HG02970 (cell line): ENCODE results near the gene VPS11.

Experiments used
- ATAC-seq: cut with Tn5 transposase; IDR thresholded peaks from one replicate; pipeline ENCODE4 v1.9.1; 2021; ENCODE audit warnings: mild to moderate bottlenecking, moderate library complexity, moderate number of reproducible peaks; ENCODE audit not compliant: unreplicated experiment, low FRiP score

Gene VPS11

DNA sequence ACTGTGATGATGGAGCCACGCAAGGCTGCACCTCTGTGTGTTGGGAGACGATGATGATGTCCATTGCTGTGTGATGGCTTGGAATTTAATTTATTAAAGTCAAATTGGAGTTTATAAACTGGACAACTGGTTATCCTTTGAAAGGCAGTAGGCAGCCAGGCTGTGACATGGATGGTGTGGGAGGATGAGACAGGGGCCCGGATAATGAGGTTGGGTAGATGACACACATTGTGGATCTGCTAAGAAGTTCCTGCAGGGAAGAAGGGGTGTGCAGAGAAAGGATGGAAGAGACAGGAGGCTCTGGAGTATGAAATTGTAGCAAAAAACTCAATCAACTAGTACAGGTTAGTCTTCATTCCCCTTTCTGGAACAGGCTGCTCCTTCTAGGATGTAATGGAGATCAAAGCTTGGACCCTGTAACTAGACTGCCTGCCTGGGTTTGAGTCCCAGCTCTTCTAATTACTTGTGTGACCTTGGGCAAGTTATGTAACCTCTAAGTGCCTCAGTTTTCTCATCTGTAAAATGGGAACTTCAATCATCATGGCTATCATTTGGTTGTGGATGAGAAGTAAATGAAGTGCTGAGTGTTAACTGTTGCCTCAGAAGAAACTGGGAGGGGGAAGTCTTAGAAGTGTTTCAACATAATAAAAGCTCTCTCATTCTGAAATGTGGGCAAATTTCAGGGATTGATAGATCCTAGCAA, 49.5 kb downstream of the VPS11 start:
- no peak for ATAC-seq

DNA sequence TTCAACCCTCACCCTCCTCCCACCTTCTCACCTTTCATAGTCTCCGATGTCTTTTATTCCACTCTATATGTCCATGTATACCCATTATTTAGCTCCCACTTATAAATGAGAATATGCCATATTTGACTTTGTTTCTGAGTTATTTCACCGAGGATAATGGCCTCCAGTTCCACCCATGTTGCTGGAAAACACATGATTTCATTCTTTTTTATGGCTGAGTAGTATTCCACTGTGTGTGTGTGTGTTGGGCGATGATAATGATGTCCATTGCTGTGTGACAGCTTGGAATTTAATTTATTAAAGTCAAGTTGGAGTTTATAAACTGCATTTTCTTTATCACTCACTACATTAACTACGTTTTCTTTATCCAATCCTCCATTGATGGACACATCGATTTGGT, 50.6 kb downstream of the VPS11 start:
- ATAC-seq = no peak

DNA sequence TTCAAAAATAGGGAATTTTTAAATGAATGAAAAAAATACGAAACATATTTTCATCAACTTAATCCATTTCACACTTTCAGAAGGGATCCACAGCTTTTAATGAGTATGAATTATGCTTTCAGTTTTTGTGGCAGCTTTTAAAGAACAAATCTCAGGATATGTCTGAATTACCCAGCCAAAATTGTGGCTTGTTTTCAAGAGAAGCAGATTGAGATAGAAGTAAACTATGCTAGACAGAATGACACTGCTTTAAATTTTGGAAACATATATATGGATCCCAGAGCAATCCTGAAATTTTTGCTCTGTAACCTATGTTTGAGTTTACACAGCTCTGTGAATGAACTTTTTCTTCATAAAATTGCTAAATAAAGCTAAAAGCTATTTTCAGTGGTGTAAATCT, 51.3 kb downstream of the VPS11 start:
- ATAC-seq = no peak

GRCh38 chr11:119120639-119121007, 53.0 kb downstream of the VPS11 start:
- no peak for ATAC-seq

DNA sequence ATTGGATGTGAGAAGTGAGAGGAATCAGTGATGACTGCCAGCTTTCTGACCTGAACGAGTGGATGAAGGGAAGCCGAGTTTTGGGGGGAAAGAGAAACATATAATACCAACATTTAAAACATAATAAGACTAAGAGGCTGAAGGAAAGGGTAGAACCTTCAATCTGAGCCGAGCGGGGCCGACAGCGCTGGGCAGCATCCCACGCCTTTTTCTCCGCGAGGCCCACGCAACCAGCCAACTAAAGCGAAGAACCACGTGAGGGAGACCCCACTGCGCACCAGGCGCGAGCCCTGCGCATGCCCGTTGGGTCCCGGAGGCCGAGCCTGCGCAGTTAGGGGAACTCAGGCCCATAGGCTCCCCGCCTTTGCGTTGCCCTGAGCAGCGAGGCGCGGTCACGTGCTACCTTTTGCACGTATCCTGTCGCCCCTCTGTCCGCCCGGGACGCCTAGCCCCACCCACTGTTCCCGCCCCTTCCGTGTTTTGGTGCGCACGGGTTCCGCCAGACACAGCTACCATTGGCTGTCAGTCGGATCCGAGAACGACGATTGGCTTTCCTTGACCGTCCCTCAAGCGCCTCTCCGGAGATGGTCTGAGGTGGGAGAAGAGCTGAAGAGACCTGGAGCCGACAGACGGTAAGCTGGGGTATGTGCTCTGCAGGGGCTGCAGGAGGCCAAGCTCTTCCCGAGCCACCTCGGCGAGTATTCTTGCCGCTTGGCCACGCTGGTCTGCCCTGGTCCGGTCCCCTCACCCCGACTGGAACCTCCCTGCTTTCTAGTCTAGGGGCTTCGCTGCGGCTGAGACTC, 53.6 kb downstream of the VPS11 start, which contains the start of gene HINFP:
TSS of gene HINFP (plus strand) at position 573 of the 803 bp plus-strand sequence. CDS start 5,365 bp downstream, outside the sequence.
- ATAC-seq = peak; percentile 99

- no peak for ATAC-seq
Observed at GRCh38 chr11:119121811-119122124, 54.1 kb downstream of the VPS11 start.

GRCh38 chr11:119125821-119126220, 58.2 kb downstream of the VPS11 start:
- no peak for ATAC-seq

DNA sequence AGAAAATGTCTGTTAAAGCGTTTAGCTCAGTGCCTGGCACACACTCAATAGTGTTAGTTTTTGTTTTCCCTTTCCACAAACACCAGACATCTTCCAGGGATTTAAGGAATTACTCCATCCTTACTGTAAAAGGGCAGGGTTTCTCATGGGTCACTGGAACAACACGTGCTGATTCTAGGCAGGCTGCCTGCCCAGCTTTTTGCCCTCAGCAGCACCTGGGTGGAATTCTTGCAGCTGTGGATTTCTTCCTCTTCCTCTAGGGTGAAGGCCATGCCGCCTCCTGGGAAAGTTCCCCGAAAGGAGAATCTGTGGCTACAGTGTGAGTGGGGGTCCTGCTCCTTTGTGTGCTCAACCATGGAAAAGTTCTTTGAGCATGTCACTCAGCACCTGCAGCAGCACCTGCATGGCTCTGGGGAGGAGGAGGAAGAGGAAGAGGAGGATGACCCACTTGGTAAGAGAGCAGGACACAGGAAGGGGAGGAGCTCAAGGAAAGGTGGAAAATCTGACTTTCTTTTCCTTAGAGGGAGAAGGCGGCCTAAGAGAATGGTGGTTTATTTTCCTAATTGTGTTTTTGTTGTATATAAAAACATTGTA, 59.2 kb downstream of the VPS11 start:
- ATAC-seq = no peak

- ATAC-seq = no peak
Observed at GRCh38 chr11:119130662-119131061, 63.0 kb downstream of the VPS11 start.
